GM12878 (cell line): Measurements from ENCODE around the gene DOCK9. TPM values are rescaled to one million over a fixed set of nuclear protein-coding genes. Genes with fewer than 3 reads are reported as not detected.

ENCODE experiments used
- ATAC-seq: fragments of 200-7000 bp; cut with Tn5 transposase; 3 replicates; pipeline ENCODE4 v1.9.1; 2020; ENCODE audit warnings: mild to moderate bottlenecking, moderate library complexity
- BruUV-seq: library from RNA; stranded (reverse); fragments of 400-500 nt; replicated peaks from 2 replicates; lab custom pipeline; 2021; lab: Mats Ljungman, UMichigan
- CTCF ChIA-PET: fragments of 300-600 bp; sonication (Branson Sonifier 250); formaldehyde crosslinking; extraction: SDS; loops from one replicate; lab custom pipeline; 2021; ENCODE audit warnings: inconsistent platforms; lab: Yijun Ruan, JAX
- POLR2A ChIA-PET: fragments of 350-600 bp; formaldehyde crosslinking; extraction: SDS; loops from one replicate; lab custom pipeline; 2021; ENCODE audit warnings: inconsistent platforms; lab: Charles Lee
- RAD21 ChIA-PET: fragments of 300-600 bp; sonication (Branson Sonifier 250); formaldehyde crosslinking; loops from one replicate; lab custom pipeline; 2023; ENCODE audit warnings: antibody characterized with exemption; ENCODE audit not compliant: unreplicated experiment; lab: Charles Lee
- SMC1A ChIA-PET: fragments of 300-600 bp; sonication (Branson Sonifier 250); formaldehyde crosslinking; loops from one replicate; lab custom pipeline; 2023; ENCODE audit not compliant: unreplicated experiment, uncharacterized antibody; lab: Charles Lee
- DNase-seq: peaks from one replicate; pipeline ENCODE4 v3.0.0-alpha.2; 2011; ENCODE audit warnings: low read depth, low spot score
- FAIRE-seq: peaks from 3 replicates; lab custom pipeline; 2011; peaks lifted over from hg19 to GRCh38; lab: Jason Lieb, UNC
- H2AFZ ChIP-seq: 2 replicates; pipeline ENCODE4 v1.6.0; 2011; ENCODE audit warnings: low read depth, low read length, control low read depth; ENCODE audit not compliant: control insufficient read depth
- H3K27ac ChIP-seq: 2 replicates; pipeline ENCODE4 v1.5.1; 2011; ENCODE audit warnings: control low read depth; ENCODE audit not compliant: control insufficient read depth, insufficient read depth
- H3K27me3 ChIP-seq, 2 experiments: replicated peaks in 1 of 2; 2 replicates each; pipeline versions ENCODE4 v1.6.0 to v1.6.1; 2011; ENCODE audit warnings: low read length in 1 of 2; ENCODE audit not compliant: control insufficient read depth in 2 of 2, insufficient read depth in 2 of 2
- H3K36me3 ChIP-seq, 2 experiments: 2 replicates each; pipeline ENCODE4 v1.5.1; 2011; ENCODE audit warnings: low read length in 1 of 2; ENCODE audit not compliant: control insufficient read depth in 2 of 2, insufficient read depth in 2 of 2
- H3K4me1 ChIP-seq: 2 replicates; pipeline ENCODE4 v1.6.1; 2011; ENCODE audit warnings: mild to moderate bottlenecking, low read length, moderate library complexity, mixed read lengths; ENCODE audit not compliant: control insufficient read depth, insufficient read depth
- H3K4me2 ChIP-seq: 2 replicates; pipeline ENCODE4 v1.6.0; 2011; ENCODE audit warnings: control low read depth; ENCODE audit not compliant: control insufficient read depth, insufficient read depth
- H3K4me3 ChIP-seq: fragments of 200-600 bp; sonication (generic); 2 replicates; pipeline ENCODE4 v1.5.1; 2016
- H3K79me2 ChIP-seq: 2 replicates; pipeline ENCODE4 v1.6.0; 2011; ENCODE audit warnings: low read length; ENCODE audit not compliant: control insufficient read depth, insufficient read depth
- H3K9ac ChIP-seq: 2 replicates; pipeline ENCODE4 v1.8.0; 2011; ENCODE audit warnings: low read length, control low read depth, mixed read lengths; ENCODE audit not compliant: control insufficient read depth, insufficient read depth
- H3K9me3 ChIP-seq: replicated peaks from 3 replicates; pipeline ENCODE4 v1.5.1; 2011; ENCODE audit warnings: mild to moderate bottlenecking, low read length; ENCODE audit not compliant: control insufficient read depth, insufficient read depth
- H4K20me1 ChIP-seq: 2 replicates; pipeline ENCODE4 v1.6.0; 2011; ENCODE audit not compliant: control insufficient read depth, insufficient read depth
- IKZF2 ChIP-seq, 2 experiments: fragments of 450-650 bp; IDR thresholded peaks; 2 replicates each; pipeline ENCODE4 v1.6.1; 2017; ENCODE audit warnings: mild to moderate bottlenecking in 2 of 2, moderate library complexity in 2 of 2
- MTA3 ChIP-seq: IDR thresholded peaks from 2 replicates; pipeline ENCODE4 v1.6.1; 2012; ENCODE audit warnings: low read length, inconsistent platforms, borderline replicate concordance
- MYC ChIP-seq: IDR thresholded peaks from 2 replicates; pipeline ENCODE4 v1.6.1; 2011; ENCODE audit warnings: mild to moderate bottlenecking, low read length, moderate library complexity, inconsistent platforms; ENCODE audit not compliant: insufficient read depth, insufficient replicate concordance, insufficient read length, severe bottlenecking
- NR2C1 ChIP-seq: fragments of 450-650 bp; IDR thresholded peaks from 2 replicates; pipeline ENCODE4 v1.6.1; 2017; ENCODE audit warnings: antibody characterized with exemption, mild to moderate bottlenecking, moderate library complexity
- PRDM15 ChIP-seq: fragments of 450-650 bp; formaldehyde crosslinking; IDR thresholded peaks from 2 replicates; pipeline ENCODE4 v1.4.0; 2020; ENCODE audit warnings: mild to moderate bottlenecking, moderate library complexity
- RBBP5 ChIP-seq: fragments of 200-600 bp; sonication (generic); conservative IDR thresholded peaks from 2 replicates; pipeline ENCODE4 v1.6.1; 2016
- RCOR1 ChIP-seq: conservative IDR thresholded peaks from 2 replicates; pipeline ENCODE4 v1.6.1; 2012; ENCODE audit warnings: low read depth, low read length, improper control_type of control experiment
- SMAD1 ChIP-seq: fragments of 450-650 bp; IDR thresholded peaks from 2 replicates; pipeline ENCODE4 v1.6.1; 2018; ENCODE audit warnings: mild to moderate bottlenecking, low read depth; ENCODE audit not compliant: partially characterized antibody
- TCF12 ChIP-seq: IDR thresholded peaks from 2 replicates; pipeline ENCODE4 v1.6.1; 2011; ENCODE audit warnings: low read depth, mild to moderate bottlenecking, low read length
- WGBS: methylation state at CpG from one replicate; pipeline ENCODE4 v1.1.6; 2016; ENCODE audit warnings: low lambda C conversion rate; ENCODE audit not compliant: insufficient replicate concordance, insufficient coverage; ENCODE audit errors: missing lambda C conversion rate; 5-methylcytosine and 5-hydroxymethylcytosine counted together
- in situ Hi-C: fragments of 300-500 bp; cut with MboI; formaldehyde crosslinking; loops from 9 replicates; pipeline ENCODE4 v1.14.3; 2018; ENCODE audit warnings: mixed read lengths
- intact Hi-C: fragments of 100-400 bp; cut with micrococcal nuclease; formaldehyde crosslinking; loops from one replicate; pipeline ENCODE4 v1.14.2; 2022; ENCODE audit not compliant: unreplicated experiment
- polyA plus RNA-seq, 11 experiments: library from polyadenylated mRNA; depleted of rRNA in 4 of 11; unstranded in 6 of 11; stranded (reverse) in 5 of 11; fragments of >200 nt; fragmentation: Nextera tagmentation in 4 of 11; fragmentation: Illumina TruSeq in 1 of 11; extraction: Ambion mirVana in 4 of 11; extraction: Trizol in 1 of 11; gene quantifications; 1 replicate in 1 of 11; 2 replicates in 10 of 11; pipeline versions ENCODE4 v1.2.1 to v1.2.3, GENCODE V29; 2011 to 2016; ENCODE audit warnings: inconsistent platforms in 2 of 11, missing spikeins in 2 of 11, low read depth in 1 of 11
- total RNA-seq, 4 experiments: library from RNA; depleted of rRNA in 3 of 4; stranded (reverse); fragments of >200 nt in 3 of 4; fragmentation: Illumina TruSeq in 1 of 4; extraction: Trizol in 1 of 4; gene quantifications; 2 replicates each; pipeline versions ENCODE4 v1.2.1 to v1.2.3, GENCODE V29; 2013 to 2021
- TF ChIP-seq, protein P1 (sequence below): fragments of 450-650 bp; IDR thresholded peaks from 2 replicates; pipeline ENCODE4 v1.6.1; 2018; ENCODE audit warnings: borderline replicate concordance, mild to moderate bottlenecking; ENCODE audit not compliant: partially characterized antibody
- TF ChIP-seq, protein P2 (sequence below): fragments of 450-650 bp; IDR thresholded peaks from 2 replicates; pipeline ENCODE4 v1.6.1; 2016; ENCODE audit warnings: mild to moderate bottlenecking
- TF ChIP-seq, protein P3 (sequence below): fragments of 450-650 bp; IDR thresholded peaks from 2 replicates; pipeline ENCODE4 v1.6.1; 2016; ENCODE audit warnings: mild to moderate bottlenecking, moderate library complexity, borderline replicate concordance

Gene DOCK9
- total and polyA plus RNA-seq, 10 of the 15 experiments (the other 5 are each of a cell fraction or from before 2014, with no cell fraction given): 0.09 to 2.9 (median 0.74) TPM

DNA sequence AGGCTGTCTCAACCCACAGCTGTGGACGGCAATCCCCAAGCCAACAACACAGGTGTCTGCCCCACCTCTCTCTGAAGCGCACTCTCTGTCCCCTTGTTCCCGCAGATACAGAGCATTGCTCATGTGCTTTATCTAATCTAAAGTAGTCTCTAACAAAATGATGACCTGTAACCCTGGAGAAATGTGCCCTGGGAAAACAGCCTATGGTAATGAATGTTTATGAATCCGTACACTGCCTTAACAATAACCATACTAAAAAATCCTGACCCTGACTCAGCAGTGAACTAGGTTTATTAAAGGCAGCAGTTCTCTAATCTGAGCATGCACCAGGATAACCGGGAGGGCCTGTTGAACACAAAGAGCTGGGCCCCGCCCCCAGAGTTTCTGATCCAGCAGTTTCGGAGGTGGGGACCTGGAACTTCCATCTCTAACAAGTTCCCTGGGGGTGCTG is 174.7 kb downstream of the DOCK9 start:
- CTCF ChIA-PET: interaction anchor here (1.0 to 1.2 kb wide), 2 partner anchors 9 to 15 kb away, joined by 3 to 4 read pairs; no protein-coding TSS in a partner anchor
- Histone ChIP-seq H3K9ac (no peak overlapping the region), H4K20me1 (no peaks in the 10 kb centered on the region), H3K27me3 (no peaks in the 10 kb centered on the region), H2AFZ (no peak overlapping the region), H3K4me3 (no peak overlapping the region), H3K27ac (no peak overlapping the region), H3K36me3 (no peaks in the 10 kb centered on the region), H3K9me3 (no peaks in the 10 kb centered on the region), H3K4me1 (no peaks in the 10 kb centered on the region), H3K79me2 (no peaks in the 10 kb centered on the region), H3K4me2 (no peak overlapping the region)
- FAIRE-seq (no peak), DNase-seq (no peak), ATAC-seq (no peak)
- in situ Hi-C loops (no loop called here), intact Hi-C loops (no loop called here)
- SMC1A ChIA-PET: interaction anchor here (1.2 kb wide), 1 partner anchor 18 kb away, joined by 3 read pairs; no protein-coding TSS in a partner anchor
- POLR2A ChIA-PET: no interaction called here
- RAD21 ChIA-PET: interaction anchor here (0.5 kb wide), 1 partner anchor 9 kb away, joined by 4 read pairs; no protein-coding TSS in a partner anchor
- BruUV-seq: no TSS peak
- 62% methylated on average over 7 of the region's 7 CpGs for WGBS
- TF ChIP-seq NR2C1: no peak
- TF ChIP-seq, protein P1, sequence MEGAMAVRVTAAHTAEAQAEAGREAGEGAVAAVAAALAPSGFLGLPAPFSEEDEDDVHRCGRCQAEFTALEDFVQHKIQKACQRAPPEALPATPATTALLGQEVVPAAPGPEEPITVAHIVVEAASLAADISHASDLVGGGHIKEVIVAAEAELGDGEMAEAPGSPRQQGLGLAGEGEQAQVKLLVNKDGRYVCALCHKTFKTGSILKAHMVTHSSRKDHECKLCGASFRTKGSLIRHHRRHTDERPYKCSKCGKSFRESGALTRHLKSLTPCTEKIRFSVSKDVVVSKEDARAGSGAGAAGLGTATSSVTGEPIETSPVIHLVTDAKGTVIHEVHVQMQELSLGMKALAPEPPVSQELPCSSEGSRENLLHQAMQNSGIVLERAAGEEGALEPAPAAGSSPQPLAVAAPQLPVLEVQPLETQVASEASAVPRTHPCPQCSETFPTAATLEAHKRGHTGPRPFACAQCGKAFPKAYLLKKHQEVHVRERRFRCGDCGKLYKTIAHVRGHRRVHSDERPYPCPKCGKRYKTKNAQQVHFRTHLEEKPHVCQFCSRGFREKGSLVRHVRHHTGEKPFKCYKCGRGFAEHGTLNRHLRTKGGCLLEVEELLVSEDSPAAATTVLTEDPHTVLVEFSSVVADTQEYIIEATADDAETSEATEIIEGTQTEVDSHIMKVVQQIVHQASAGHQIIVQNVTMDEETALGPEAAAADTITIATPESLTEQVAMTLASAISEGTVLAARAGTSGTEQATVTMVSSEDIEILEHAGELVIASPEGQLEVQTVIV: no peak
- TF ChIP-seq RCOR1: no peak
- TF ChIP-seq, protein P2, sequence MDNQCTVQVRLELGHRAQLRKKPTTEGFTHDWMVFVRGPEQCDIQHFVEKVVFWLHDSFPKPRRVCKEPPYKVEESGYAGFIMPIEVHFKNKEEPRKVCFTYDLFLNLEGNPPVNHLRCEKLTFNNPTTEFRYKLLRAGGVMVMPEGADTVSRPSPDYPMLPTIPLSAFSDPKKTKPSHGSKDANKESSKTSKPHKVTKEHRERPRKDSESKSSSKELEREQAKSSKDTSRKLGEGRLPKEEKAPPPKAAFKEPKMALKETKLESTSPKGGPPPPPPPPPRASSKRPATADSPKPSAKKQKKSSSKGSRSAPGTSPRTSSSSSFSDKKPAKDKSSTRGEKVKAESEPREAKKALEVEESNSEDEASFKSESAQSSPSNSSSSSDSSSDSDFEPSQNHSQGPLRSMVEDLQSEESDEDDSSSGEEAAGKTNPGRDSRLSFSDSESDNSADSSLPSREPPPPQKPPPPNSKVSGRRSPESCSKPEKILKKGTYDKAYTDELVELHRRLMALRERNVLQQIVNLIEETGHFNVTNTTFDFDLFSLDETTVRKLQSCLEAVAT: no peak
- TF ChIP-seq, protein P3, sequence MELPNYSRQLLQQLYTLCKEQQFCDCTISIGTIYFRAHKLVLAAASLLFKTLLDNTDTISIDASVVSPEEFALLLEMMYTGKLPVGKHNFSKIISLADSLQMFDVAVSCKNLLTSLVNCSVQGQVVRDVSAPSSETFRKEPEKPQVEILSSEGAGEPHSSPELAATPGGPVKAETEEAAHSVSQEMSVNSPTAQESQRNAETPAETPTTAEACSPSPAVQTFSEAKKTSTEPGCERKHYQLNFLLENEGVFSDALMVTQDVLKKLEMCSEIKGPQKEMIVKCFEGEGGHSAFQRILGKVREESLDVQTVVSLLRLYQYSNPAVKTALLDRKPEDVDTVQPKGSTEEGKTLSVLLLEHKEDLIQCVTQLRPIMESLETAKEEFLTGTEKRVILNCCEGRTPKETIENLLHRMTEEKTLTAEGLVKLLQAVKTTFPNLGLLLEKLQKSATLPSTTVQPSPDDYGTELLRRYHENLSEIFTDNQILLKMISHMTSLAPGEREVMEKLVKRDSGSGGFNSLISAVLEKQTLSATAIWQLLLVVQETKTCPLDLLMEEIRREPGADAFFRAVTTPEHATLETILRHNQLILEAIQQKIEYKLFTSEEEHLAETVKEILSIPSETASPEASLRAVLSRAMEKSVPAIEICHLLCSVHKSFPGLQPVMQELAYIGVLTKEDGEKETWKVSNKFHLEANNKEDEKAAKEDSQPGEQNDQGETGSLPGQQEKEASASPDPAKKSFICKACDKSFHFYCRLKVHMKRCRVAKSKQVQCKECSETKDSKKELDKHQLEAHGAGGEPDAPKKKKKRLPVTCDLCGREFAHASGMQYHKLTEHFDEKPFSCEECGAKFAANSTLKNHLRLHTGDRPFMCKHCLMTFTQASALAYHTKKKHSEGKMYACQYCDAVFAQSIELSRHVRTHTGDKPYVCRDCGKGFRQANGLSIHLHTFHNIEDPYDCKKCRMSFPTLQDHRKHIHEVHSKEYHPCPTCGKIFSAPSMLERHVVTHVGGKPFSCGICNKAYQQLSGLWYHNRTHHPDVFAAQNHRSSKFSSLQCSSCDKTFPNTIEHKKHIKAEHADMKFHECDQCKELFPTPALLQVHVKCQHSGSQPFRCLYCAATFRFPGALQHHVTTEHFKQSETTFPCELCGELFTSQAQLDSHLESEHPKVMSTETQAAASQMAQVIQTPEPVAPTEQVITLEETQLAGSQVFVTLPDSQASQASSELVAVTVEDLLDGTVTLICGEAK: no peak
- TF ChIP-seq MTA3: no peak
- TF ChIP-seq MYC: no peak
- TF ChIP-seq SMAD1: no peak
- no peak for TF ChIP-seq PRDM15 (CRISPR knock-in tag)
- TF ChIP-seq RBBP5: no peak
- TF ChIP-seq IKZF2 (IDR thresholded peaks at IDR 0.05): no peak
- no peak for TF ChIP-seq TCF12
